Astrocyte (in vitro differentiated cells and primary cell): ENCODE results near the gene PAMR1.

Source experiments
- EZH2 ChIP-seq: IDR thresholded peaks from 2 replicates; pipeline ENCODE4 v1.6.1; 2012; ENCODE audit warnings: mild to moderate bottlenecking, low read length, inconsistent platforms; ENCODE audit not compliant: insufficient read depth
- TF ChIP-seq, protein P1 (sequence below): IDR thresholded peaks from 2 replicates; pipeline ENCODE4 v1.5.1; 2011; ENCODE audit warnings: low read depth, mild to moderate bottlenecking, inconsistent platforms, low read length, moderate library complexity; ENCODE audit not compliant: insufficient read depth

- TF ChIP-seq, protein P1, sequence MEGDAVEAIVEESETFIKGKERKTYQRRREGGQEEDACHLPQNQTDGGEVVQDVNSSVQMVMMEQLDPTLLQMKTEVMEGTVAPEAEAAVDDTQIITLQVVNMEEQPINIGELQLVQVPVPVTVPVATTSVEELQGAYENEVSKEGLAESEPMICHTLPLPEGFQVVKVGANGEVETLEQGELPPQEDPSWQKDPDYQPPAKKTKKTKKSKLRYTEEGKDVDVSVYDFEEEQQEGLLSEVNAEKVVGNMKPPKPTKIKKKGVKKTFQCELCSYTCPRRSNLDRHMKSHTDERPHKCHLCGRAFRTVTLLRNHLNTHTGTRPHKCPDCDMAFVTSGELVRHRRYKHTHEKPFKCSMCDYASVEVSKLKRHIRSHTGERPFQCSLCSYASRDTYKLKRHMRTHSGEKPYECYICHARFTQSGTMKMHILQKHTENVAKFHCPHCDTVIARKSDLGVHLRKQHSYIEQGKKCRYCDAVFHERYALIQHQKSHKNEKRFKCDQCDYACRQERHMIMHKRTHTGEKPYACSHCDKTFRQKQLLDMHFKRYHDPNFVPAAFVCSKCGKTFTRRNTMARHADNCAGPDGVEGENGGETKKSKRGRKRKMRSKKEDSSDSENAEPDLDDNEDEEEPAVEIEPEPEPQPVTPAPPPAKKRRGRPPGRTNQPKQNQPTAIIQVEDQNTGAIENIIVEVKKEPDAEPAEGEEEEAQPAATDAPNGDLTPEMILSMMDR, result no peak
- TF ChIP-seq EZH2, result no peak
Measured at GRCh38 chr11:35474688-35475087, 50.7 kb downstream of the PAMR1 start.
